ENCODE data around the gene LIX1L. TPM values are rescaled to one million over a fixed set of nuclear protein-coding genes. Genes with fewer than 3 reads are reported as not detected.

LIX1L gene
- total and polyA plus RNA-seq, 2 of the 13 experiments (the other 11 are each of a cell fraction or from before 2014, with no cell fraction given): 8.1 to 24.9 TPM

- no peak for TF ChIP-seq ZNF678 (CRISPR knock-in tag; IDR thresholded peaks at IDR 0.05)
- TF ChIP-seq ZNF160 (CRISPR knock-in tag; IDR thresholded peaks at IDR 0.05): no peak
- no peak for TF ChIP-seq MBD4 (IDR thresholded peaks at IDR 0.05; ENCODE audit: borderline replicate concordance, low read length)
- TF ChIP-seq ZNF740 (CRISPR knock-in tag; IDR thresholded peaks at IDR 0.05): no peak
- no peak for TF ChIP-seq ZNF317 (CRISPR knock-in tag; IDR thresholded peaks at IDR 0.05)
- TF ChIP-seq UBTF (CRISPR knock-in tag; IDR thresholded peaks at IDR 0.05): peak; percentile 42; the same call in 1 of the 2 replicates
- TF ChIP-seq ZNF724P (CRISPR knock-in tag; IDR thresholded peaks at IDR 0.05; ENCODE audit: borderline replicate concordance): no peak
- TF ChIP-seq ZNF652 (CRISPR knock-in tag; IDR thresholded peaks at IDR 0.05; ENCODE audit: borderline replicate concordance, low read depth): no peak
- TF ChIP-seq MAF1 (CRISPR knock-in tag; IDR thresholded peaks at IDR 0.05; ENCODE audit: borderline replicate concordance): no peak
- TF ChIP-seq TAF15 (IDR thresholded peaks at IDR 0.05; ENCODE audit: low read depth, low read length, poor library complexity, severe bottlenecking): no peak
- no peak for TF ChIP-seq ZNF484 (CRISPR knock-in tag; IDR thresholded peaks at IDR 0.05; ENCODE audit: borderline replicate concordance, low read depth)
- peak; percentile 62 for TF ChIP-seq ZNF687 (CRISPR knock-in tag; IDR thresholded peaks at IDR 0.05)
- no peak for TF ChIP-seq HOXA3 (CRISPR knock-in tag; IDR thresholded peaks at IDR 0.05)
- TF ChIP-seq MTA1 (CRISPR knock-in tag; IDR thresholded peaks at IDR 0.05; ENCODE audit: borderline replicate concordance): peak; percentile 81; the same call in 1 of the 2 replicates
- TF ChIP-seq ZSCAN21 (CRISPR knock-in tag; IDR thresholded peaks at IDR 0.05; ENCODE audit: borderline replicate concordance): no peak
- no peak for TF ChIP-seq ATF7 (IDR thresholded peaks at IDR 0.05)
- TF ChIP-seq ATF7 (CRISPR knock-in tag; IDR thresholded peaks at IDR 0.05): no peak
- no peak for TF ChIP-seq TEAD3 (CRISPR knock-in tag; optimal IDR thresholded peaks at IDR 0.05; ENCODE audit: borderline replicate concordance)
- TF ChIP-seq ZNF496 (CRISPR knock-in tag; IDR thresholded peaks at IDR 0.05; ENCODE audit: insufficient replicate concordance): no peak
- TF ChIP-seq GTF3A (CRISPR knock-in tag; conservative IDR thresholded peaks at IDR 0.05): peak; percentile 46; the same call in 1 of the 2 replicates
- TF ChIP-seq DRAP1 (CRISPR knock-in tag; IDR thresholded peaks at IDR 0.05): no peak
Measured at GRCh38 chr1:145961425-145962156, 3.8 kb upstream of the LIX1L start (continued).

Measured in HepG2 (cell line).